HT-29 (cell line): ENCODE results near the gene RNF187. TPM values are rescaled to one million over a fixed set of nuclear protein-coding genes. Genes with fewer than 3 reads are reported as not detected.
A peak's percentile ranks its signal among the peaks of the same experiment; 100 is the strongest.
"Not testable (repeated sequence)": the region's sequence is repeated elsewhere in the genome, so short reads cannot be mapped to it uniquely, and the experiment has no call there.

ENCODE experiments used
- DNase-seq: peaks from one replicate; pipeline ENCODE4 v3.0.0-alpha.2; 2015; ENCODE audit warnings: low spot score
- total RNA-seq: library from RNA; depleted of rRNA; stranded (reverse); fragments of >200 nt; shearing (Covaris generic); gene quantifications from 2 replicates; pipeline ENCODE4 v1.2.3, GENCODE V29; 2014

Gene RNF187
- total RNA-seq, 1 experiment from 2014 or later, result 34.0 TPM

DNA sequence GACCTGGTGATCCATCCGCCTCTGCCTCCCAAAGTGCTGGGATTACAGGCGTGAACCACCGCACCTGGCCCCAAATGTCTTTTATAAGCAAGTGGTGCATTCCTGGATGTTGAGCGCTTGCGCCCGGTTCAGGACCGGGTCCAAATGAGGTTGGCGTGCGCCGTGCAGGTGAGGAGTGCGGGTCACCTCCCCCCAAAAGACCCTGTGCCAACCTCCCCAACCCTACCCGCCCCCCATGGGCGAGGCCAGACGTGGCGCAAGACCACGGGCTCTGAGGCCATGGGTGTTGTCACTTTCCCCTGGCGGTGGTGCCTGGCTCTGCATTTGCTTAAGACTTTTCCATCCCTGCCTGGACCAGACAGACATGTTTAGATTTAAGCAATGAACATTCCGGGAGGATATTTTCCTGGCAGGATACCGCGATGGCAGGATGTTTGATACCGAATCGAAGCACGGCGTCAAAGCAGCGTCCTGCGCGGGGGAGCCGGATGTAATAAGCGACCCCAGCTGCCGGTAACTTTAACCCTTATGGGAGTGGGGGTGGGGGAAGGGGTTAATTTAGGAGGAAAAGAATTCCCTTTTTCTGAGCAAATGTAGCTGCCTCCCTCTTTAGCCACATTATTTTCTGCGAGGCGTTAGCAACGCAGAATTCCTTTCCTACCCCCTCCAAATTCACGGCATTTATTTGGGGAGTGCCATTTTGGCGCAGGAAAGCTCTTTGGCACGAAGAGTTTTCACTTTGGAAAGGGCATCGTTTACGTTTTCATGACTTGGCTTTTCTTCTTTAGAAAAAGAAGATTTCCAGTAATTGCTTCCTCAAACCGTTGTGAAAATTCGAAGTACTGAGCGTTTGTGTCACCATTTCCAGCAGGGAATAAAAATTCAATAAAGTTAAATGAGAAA, 27.8 kb upstream of the RNF187 start:
- peak; percentile 80 for DNase-seq

GRCh38 chr1:228460821-228461220, 26.4 kb upstream of the RNF187 start:
- no peak for DNase-seq

- no peak for DNase-seq
Measured at GRCh38 chr1:228462560-228462959, 24.6 kb upstream of the RNF187 start.

DNA sequence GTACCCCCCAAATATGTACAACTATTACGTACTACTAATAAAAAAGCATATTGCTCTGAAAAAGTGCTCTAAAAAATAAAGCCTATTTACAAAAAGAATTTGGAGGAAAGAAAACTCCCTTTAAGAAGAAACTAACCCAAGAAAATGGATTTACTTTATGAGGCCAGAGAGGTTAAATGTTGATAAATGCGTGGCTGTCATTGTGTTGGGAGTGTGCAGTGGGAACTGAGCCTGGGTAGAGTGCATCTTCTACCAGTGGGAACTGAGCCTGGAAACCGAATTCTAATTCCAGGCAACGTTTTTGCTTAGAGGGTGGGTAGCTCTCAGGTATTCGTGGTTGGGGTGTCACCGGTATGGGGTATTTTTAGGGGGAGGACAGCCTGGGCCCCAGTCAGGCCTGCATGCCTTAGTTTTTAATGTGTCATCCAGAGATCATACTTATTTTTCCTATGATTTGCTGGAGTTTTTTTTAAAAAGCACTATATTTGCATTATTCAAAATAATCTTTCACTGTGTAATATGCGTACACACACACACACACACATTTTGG, 24.1 kb upstream of the RNF187 start:
- DNase-seq, result no peak

DNA sequence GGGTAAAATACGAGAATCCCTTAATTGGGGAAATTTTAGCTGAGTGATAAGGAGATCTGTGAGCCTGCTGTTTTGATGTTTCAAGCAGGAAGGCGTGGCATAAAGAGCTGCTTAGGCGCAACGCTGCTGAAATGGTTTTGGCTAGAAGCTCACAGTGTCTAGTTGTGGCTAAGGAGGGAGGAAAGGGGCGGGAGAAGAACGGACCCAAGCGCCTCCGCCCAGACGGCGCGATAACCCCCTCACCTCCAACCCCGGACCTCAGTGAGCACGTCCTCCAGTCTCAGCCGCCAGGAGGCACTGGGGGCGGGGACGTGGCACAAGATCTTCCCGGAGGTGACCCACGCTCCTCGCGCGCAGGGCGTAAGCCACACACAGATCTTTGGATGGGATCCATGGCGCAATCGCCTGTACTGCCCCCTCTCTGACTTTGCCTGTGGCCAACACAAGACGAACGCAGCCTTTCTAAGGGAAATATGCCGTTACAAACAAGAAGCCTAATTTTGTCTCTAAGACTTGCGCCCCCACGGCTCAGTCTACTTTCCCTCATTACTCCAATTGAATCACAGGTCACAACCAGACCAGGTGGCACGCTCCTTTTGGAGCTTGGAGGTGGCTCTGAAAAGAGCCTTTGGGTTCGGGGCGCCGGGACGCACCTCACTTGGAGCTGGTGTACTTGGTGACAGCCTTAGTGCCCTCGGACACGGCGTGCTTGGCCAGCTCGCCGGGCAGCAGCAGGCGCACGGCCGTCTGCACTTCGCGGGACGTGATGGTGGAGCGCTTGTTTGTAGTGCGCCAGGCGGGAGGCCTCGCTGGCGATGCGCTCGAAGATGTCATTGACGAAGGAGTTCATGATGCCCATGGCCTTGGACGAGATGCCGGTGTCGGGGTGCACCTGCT, 23.4 kb upstream of the RNF187 start:
- no peak for DNase-seq

- DNase-seq, result no peak
Measured at GRCh38 chr1:228464487-228464983, 22.6 kb upstream of the RNF187 start.

DNA sequence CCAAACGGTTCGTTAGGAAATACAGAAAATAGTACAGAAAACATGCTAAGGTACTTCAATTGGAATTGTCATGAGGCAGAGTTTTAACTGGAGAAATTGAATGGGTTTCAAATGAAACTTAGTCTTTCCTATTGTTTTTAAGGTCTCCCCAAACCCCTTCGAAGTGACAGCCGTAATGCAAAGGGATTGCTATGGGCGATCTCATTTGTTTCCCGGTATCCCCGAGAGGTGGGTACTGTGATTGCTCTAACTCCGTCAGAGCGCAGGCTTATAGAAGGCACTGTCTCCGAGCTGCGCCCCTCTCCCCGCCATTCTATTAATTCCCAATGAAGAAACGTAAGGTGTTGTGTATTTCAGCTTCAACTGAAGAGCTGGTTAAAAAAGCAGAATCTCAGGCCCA, 22.0 kb upstream of the RNF187 start:
- no peak for DNase-seq

- no peak for DNase-seq
Measured at GRCh38 chr1:228465571-228466146, 21.5 kb upstream of the RNF187 start.

GRCh38 chr1:228468188-228468587, 19.0 kb upstream of the RNF187 start:
- DNase-seq, result not testable (repeated sequence)

GRCh38 chr1:228469413-228470162, 17.6 kb upstream of the RNF187 start:
- no peak for DNase-seq

DNA sequence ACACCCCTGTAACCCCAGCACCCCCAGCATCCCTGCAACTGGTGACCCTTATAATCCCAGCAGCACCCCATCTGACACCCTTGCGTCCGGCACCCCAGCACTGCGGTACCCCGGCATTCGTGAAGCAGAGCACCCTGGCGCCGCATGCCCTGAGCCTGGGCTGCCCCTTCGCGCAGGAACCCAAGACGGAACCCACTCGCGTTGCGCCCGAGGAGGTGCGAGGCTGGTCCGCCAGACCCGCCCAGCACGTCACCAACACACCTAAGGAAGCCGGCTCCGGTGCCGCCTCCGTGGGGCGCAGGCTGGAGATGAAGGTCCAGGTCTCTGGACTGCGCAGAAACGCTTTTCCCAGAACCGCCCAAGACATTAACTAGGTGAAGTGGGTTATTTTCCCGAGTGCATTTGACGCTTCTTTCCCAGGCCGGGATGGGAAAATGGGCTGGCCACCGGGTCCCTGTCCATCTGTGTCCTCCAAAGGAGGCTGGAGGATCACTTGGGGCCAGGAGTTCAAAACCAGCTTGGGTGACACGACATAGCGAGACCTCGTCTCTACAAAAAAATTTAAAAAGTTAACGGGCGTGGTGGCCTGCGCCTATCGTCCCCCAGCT, 15.9 kb upstream of the RNF187 start:
- no peak for DNase-seq

GRCh38 chr1:228471762-228472398, 15.3 kb upstream of the RNF187 start:
- peak; percentile 41 for DNase-seq

- DNase-seq, result no peak
Measured at GRCh38 chr1:228472655-228473054, 14.5 kb upstream of the RNF187 start.

GRCh38 chr1:228474507-228474906, 12.7 kb upstream of the RNF187 start:
- no peak for DNase-seq

- DNase-seq, result no peak
Measured at GRCh38 chr1:228475812-228476211, 11.4 kb upstream of the RNF187 start.

DNA sequence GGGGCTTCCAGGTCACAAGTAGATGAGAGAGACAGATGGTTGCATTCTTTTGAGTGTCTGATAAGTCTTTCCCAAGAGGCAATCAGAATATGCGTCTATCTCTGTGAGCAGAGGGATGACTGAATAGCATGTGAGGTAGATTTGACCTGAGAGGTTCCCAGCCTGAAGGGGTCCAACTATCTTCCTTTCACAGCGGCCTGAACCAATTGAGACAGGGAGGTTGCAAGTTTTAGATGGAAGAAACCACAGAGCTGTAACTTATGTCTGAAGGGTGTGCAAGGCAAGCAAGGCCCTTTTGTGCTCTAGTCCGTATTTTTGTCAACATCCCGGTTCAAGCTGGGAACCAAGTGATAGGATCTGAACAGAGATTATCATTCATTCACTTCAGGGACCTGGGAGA, 9.9 kb upstream of the RNF187 start:
- no peak for DNase-seq

GRCh38 chr1:228478326-228478725, 8.9 kb upstream of the RNF187 start:
- no peak for DNase-seq

DNA sequence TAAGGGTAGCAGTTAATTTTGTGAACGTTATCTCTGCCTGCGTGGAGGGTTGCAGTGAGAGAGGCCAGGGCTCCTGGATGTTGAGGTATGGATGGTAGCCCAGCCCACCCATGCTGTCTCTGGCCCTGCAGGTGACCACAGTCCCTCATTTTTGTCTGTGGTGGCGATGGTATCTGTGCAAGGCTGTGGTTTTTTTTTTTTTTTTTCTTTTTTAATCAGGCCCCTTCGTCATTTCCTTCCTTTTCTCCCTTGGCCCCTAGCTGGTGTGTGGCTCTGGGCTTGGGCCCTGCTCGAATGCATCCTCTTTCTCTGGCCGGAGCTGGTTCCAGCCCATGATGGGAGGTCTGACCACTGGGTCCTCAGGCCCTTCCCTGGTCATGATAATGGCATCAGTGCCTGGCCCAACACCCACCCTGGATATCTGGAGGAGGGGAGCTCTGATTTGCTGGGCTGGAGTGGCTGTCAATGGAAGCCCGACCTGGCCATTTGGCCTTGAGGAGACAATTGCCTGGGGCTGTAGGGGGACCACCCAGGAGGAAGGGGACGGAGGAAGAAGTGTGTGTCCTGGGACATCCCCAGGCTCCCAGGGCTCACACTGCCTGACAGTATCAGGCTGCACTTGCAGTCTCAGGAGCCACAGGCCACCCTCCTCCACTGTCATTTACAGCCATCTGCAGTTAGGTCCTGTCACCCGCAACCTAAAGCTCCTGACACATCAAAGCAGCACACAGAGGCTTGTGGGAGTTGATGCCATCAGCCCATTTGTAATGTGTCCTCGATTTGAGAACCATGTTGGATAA, 8.1 kb upstream of the RNF187 start:
- no peak for DNase-seq

DNA sequence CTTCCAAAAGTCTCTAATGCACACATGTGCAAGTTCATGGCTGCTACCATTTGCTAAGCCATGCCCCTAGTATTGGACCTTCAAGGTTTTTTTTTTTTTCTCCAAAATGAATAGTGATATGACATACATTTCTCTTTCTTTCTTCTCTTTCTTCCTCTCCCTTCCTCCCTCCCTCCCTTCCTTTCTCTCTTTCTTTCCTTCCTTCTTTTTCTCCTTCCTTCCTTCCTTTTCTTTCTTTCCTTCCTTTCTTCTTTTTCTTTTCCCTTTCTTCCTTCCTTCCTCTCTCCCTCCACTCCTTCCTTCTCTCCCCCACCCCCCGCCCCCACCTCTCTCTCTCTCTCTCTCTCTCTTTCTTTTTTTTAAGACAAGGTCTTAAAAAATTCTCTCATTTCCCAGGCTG, 3.4 kb upstream of the RNF187 start:
- no peak for DNase-seq
